Adrenal gland (tissue), 5 donors: ENCODE measurements around the gene SEL1L2.

Experiments
- POLR2A ChIP-seq, 2 donors: fragments of 450-650 bp; IDR thresholded peaks; one replicate each; pipeline ENCODE4 v1.6.1; 2017; ENCODE audit warnings: antibody characterized with exemption in 2 of 2, mild to moderate bottlenecking in 2 of 2, moderate library complexity in 1 of 2
- TF ChIP-seq, protein P1 (sequence below), 6 experiments: fragments of 450-650 bp in 4 of 6; fragments of 200-600 bp in 2 of 6; sonication (generic) in 1 of 6; IDR thresholded peaks; 1 replicate in 5 of 6; 2 replicates in 1 of 6; pipeline versions ENCODE4 v1.5.1 to v1.8.0; 2016 to 2021; ENCODE audit warnings: antibody characterized with exemption in 6 of 6, mild to moderate bottlenecking in 2 of 6, moderate library complexity in 1 of 6
- donor health status: DM: no; HTN: no; CAD: no.

DNA sequence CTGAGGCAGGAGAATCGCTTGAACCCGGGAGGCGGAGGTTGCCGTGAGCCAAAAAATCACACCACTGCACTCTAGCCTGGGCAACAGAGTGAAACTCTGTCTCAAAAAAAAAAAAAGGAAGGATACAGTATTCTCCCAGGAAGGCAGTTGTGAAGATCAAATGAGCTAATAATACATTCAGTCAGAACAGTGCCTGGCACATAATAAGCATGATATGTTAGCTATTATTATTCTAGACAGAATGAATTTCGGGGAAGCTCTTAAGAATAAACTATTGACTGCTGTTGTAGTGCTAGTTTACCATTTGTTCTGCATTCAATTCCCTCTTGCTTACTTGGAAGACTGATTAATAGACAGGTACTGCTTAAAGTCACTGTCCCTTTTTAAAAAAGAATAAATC, 164.9 kb downstream of the SEL1L2 start:
- no peak for TF ChIP-seq POLR2A (IDR thresholded peaks at IDR 0.05)
- TF ChIP-seq, protein P1, sequence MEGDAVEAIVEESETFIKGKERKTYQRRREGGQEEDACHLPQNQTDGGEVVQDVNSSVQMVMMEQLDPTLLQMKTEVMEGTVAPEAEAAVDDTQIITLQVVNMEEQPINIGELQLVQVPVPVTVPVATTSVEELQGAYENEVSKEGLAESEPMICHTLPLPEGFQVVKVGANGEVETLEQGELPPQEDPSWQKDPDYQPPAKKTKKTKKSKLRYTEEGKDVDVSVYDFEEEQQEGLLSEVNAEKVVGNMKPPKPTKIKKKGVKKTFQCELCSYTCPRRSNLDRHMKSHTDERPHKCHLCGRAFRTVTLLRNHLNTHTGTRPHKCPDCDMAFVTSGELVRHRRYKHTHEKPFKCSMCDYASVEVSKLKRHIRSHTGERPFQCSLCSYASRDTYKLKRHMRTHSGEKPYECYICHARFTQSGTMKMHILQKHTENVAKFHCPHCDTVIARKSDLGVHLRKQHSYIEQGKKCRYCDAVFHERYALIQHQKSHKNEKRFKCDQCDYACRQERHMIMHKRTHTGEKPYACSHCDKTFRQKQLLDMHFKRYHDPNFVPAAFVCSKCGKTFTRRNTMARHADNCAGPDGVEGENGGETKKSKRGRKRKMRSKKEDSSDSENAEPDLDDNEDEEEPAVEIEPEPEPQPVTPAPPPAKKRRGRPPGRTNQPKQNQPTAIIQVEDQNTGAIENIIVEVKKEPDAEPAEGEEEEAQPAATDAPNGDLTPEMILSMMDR (IDR thresholded peaks at IDR 0.05), result no peak
